Parathyroid adenoma (tissue), 2 donors: ENCODE data around the gene RASGRP1.

Experiments used
- H2AFZ ChIP-seq: fragments of 300-600 bp; sonication (generic); one replicate; pipeline ENCODE4 v1.7.0; 2017; ENCODE audit warnings: antibody characterized with exemption, mild to moderate bottlenecking
- H3K27ac ChIP-seq: fragments of 300-600 bp; sonication (generic); one replicate; pipeline ENCODE4 v1.7.0; 2017
- H3K27me3 ChIP-seq: fragments of 300-600 bp; sonication (generic); one replicate; pipeline ENCODE4 v1.7.0; 2017; ENCODE audit warnings: low read length; ENCODE audit not compliant: control insufficient read depth, insufficient read depth
- H3K36me3 ChIP-seq: fragments of 300-600 bp; sonication (generic); one replicate; pipeline ENCODE4 v1.7.0; 2017; ENCODE audit warnings: low read length; ENCODE audit not compliant: control insufficient read depth, insufficient read depth
- H3K4me1 ChIP-seq: fragments of 300-600 bp; sonication (generic); one replicate; pipeline ENCODE4 v1.7.0; 2017; ENCODE audit warnings: control low read depth
- H3K4me2 ChIP-seq: fragments of 300-600 bp; sonication (generic); one replicate; pipeline ENCODE4 v1.7.0; 2017; ENCODE audit warnings: low read length
- H3K4me3 ChIP-seq: fragments of 300-600 bp; sonication (generic); one replicate; pipeline ENCODE4 v1.7.0; 2017; ENCODE audit warnings: low read depth, low read length
- H3K79me2 ChIP-seq: fragments of 300-600 bp; sonication (generic); one replicate; pipeline ENCODE4 v1.7.0; 2017; ENCODE audit warnings: control low read depth
- H3K9ac ChIP-seq: fragments of 300-600 bp; sonication (generic); one replicate; pipeline ENCODE4 v1.7.0; 2017; ENCODE audit warnings: mild to moderate bottlenecking
- H3K9me3 ChIP-seq: fragments of 300-600 bp; sonication (generic); one replicate; pipeline ENCODE4 v1.7.0; 2017; ENCODE audit warnings: low read length; ENCODE audit not compliant: control insufficient read depth
- CTCF ChIP-seq: fragments of 300-600 bp; sonication (generic); IDR thresholded peaks from one replicate; pipeline ENCODE4 v1.7.0; 2017; ENCODE audit warnings: antibody characterized with exemption, mild to moderate bottlenecking
- donor health status: primary hyperparathyroidism.

RASGRP1 gene

GRCh38 chr15:38553071-38553470 lies 11.5 kb downstream of the RASGRP1 start:
- Histone ChIP-seq H3K4me1 (no peaks in the 10 kb centered on the region), H3K9me3 (no peaks in the 10 kb centered on the region), H2AFZ (no peak overlapping the region), H3K27ac (no peak overlapping the region), H3K36me3 (no peaks in the 10 kb centered on the region), H3K79me2 (no peaks in the 10 kb centered on the region), H3K4me3 (no peak overlapping the region), H3K4me2 (no peak overlapping the region), H3K9ac (no peak overlapping the region), H3K27me3 (no peaks in the 10 kb centered on the region)
- no peak for TF ChIP-seq CTCF

- Histone ChIP-seq H3K9ac (no peak overlapping the region), H3K36me3 (no peaks in the 10 kb centered on the region), H3K27ac (no peak overlapping the region), H3K4me1 (no peaks in the 10 kb centered on the region), H3K9me3 (no peaks in the 10 kb centered on the region), H3K27me3 (no peaks in the 10 kb centered on the region), H2AFZ (no peak overlapping the region), H3K79me2 (no peaks in the 10 kb centered on the region), H3K4me2 (no peak overlapping the region), H3K4me3 (no peak overlapping the region)
- TF ChIP-seq CTCF = no peak
Observed at GRCh38 chr15:38551720-38552648, 12.6 kb downstream of the RASGRP1 start.

GRCh38 chr15:38549222-38549621 lies 15.4 kb downstream of the RASGRP1 start:
- no peaks in the 10 kb centered on the region for H3K4me1 ChIP-seq
- TF ChIP-seq CTCF = no peak
- no peaks in the 10 kb centered on the region for H3K79me2 ChIP-seq
- no peaks in the 10 kb centered on the region for H3K27me3 ChIP-seq
- no peak overlapping the region for H3K4me2 ChIP-seq
- no peak overlapping the region for H2AFZ ChIP-seq
- H3K36me3 ChIP-seq = no peaks in the 10 kb centered on the region
- no peak overlapping the region for H3K27ac ChIP-seq
- H3K9me3 ChIP-seq = no peaks in the 10 kb centered on the region
- no peak overlapping the region for H3K4me3 ChIP-seq
- no peak overlapping the region for H3K9ac ChIP-seq

- Histone ChIP-seq H3K36me3 (no peaks in the 10 kb centered on the region), H3K4me2 (no peak overlapping the region), H3K9me3 (no peaks in the 10 kb centered on the region), H3K27me3 (no peaks in the 10 kb centered on the region), H3K27ac (no peak overlapping the region), H3K9ac (no peak overlapping the region), H2AFZ (no peak overlapping the region), H3K4me1 (no peaks in the 10 kb centered on the region), H3K79me2 (no peaks in the 10 kb centered on the region), H3K4me3 (no peak overlapping the region)
- TF ChIP-seq CTCF = no peak
Observed at GRCh38 chr15:38547255-38547997, 17.2 kb downstream of the RASGRP1 start.
